CD4-positive, alpha-beta T cell treated with Interleukin-10 for 1 hour (primary cell): Measurements from ENCODE around the gene RAB43.
"Not testable (repeated sequence)": the region's sequence is repeated elsewhere in the genome, so short reads cannot be mapped to it uniquely, and the experiment has no call there.

ENCODE experiments used
- DNase-seq: peaks from one replicate; pipeline ENCODE4 v3.0.0-alpha.2; 2020

Gene RAB43

GRCh38 chr3:129121016-129121791, 400 bp downstream of the RAB43 start:
- no peak for DNase-seq

- DNase-seq = peak; percentile 94
Measured at GRCh38 chr3:129120254-129121004, 1.2 kb downstream of the RAB43 start.

DNA sequence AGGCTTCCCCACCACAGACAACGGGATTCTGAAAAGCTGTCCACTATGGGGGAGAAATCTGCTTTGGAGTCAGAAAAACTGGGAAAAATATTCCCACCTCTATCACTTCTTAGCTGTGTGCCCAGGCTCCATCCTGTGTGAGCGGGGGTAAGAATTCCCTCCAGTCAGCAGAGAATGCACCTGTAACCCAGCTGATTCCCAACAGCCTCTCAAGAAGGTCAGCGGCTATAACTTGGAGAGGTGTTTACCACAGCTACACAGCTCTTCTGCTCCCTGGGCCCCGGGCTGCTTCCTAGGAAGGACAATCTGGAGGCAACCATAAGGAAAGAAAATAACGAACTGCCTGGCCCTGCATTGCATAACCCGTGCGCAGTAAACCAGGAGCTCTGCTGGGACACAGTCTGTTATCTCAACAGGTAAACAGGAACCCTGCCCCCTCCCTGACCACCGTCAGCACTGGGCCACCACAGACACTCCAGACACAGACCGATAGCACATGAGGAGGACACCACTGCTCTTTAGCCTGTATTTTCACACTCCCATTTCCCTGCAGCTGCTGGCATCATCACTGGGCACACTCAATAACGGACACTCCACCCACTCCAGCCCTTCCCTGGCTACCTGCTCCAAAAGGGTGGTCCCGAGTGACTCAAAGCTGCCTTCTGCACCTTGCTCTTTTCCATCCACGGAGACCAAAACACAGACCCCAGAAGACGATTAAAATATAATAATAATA, 2.1 kb downstream of the RAB43 start:
- peak; percentile 19 for DNase-seq

GRCh38 chr3:129118745-129119144, 2.9 kb downstream of the RAB43 start:
- DNase-seq = peak; percentile 83

GRCh38 chr3:129117134-129117533, 4.5 kb downstream of the RAB43 start:
- no peak for DNase-seq

DNA sequence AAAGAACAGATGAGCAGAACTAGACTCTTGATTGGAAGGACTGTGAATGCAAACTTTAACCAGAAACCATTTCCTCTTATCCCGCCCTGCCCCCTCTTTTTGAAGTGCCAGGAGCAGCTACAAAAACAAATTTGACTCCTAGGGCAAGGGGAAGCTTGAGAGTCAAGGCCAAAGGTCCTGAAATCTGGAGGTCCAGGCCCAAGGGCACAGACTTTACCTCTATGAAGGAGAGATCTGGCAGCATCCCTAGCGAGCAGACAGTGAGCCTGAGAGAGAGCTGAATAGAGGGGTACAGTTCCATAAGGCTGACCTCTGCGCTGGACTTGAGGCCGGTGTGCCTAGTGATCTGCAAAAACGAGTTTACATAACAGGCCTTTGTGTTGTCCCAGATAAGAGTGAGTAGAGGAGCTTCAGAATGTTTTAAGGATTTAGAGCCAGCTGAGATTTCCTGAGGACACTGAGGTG, 5.1 kb downstream of the RAB43 start:
- peak; percentile 27 for DNase-seq

GRCh38 chr3:129114455-129114854, 7.1 kb downstream of the RAB43 start:
- DNase-seq = no peak

DNA sequence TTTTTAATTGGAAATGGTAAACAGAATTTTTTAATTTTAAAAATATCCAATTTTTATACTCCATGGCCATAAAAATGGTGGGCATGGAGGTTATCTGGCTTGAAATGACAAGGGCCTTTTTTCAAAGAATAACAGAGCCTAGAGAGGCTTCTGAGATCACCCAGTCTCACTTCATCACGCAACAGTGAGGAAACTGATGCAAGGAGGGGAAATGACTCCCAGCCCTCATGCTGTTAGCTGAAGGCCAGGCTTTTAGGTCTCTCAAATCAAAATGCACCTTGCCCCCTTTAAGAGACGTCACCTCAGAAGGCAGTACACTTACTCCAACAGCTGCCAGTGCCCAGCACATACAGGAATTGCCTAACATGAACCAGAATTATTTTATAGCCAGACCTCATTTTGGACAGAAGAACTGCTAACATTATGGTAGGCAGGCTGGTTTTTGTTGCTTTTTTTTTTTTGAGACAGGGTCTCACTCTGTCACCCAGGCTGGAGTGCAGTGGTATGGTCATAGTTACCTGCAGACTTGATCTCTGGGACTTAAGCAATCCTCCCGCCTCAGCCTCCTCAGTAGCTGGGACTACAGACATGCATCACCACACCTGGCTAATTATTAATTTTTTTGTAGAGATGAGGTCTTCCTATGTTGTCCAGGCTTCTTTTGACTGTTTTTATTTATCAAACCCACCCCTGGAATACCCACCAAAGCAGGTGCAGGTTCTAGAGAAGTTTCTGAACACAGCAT, 9.1 kb downstream of the RAB43 start:
- no peak for DNase-seq

DNA sequence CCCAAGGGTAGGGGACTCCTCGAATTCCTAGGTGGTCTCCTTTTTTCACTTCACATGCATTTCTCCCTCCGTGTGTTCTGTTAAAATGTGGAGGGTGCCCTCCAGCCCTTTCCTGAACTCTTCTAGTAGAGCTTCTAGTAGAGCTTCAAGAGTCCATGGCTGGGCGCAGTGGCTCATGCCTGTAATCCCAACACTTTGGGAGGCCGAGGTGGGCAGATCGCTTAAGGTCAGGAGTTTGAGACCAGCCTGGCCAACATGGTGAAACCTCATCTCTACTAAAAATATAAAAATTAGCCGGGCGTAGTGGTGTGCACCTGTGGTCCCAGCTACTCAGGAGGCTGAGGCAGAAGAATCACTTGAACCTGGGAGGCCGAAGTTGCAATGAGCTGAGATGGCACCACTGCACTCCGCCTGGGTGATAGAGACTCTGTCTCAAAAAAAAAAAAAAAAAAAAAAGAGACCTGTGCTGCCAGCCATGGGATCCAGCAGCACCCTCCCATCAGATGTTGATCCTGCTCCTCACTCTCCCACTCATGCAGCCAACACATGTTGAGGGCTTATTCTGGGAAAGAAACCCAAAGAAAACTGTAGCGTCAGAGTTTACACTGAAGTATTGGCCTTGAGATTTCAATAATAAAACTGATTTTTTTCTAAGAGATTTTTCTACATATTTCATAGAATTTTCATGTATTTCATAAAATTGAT, 10.4 kb downstream of the RAB43 start:
- not testable (repeated sequence) for DNase-seq

DNA sequence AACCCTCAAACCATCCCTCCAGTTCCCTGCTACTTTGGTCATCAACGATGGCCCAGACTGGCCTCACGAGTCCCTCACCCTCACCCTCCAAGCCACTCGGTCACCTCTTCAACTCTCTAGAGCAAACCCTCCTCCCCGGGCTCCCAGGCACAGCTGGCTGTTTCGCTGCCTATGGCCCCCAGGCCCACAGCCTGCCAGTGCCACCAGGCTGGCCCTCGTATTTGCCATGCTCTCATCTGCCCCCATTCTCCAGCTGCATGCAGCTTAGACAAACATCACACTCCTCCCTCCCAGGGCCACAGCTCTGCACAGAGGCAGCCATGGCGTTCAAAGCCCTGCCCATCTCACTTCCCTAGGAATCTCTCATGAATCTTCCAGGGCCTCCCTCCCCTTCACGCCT, 13.8 kb downstream of the RAB43 start:
- DNase-seq = no peak

DNA sequence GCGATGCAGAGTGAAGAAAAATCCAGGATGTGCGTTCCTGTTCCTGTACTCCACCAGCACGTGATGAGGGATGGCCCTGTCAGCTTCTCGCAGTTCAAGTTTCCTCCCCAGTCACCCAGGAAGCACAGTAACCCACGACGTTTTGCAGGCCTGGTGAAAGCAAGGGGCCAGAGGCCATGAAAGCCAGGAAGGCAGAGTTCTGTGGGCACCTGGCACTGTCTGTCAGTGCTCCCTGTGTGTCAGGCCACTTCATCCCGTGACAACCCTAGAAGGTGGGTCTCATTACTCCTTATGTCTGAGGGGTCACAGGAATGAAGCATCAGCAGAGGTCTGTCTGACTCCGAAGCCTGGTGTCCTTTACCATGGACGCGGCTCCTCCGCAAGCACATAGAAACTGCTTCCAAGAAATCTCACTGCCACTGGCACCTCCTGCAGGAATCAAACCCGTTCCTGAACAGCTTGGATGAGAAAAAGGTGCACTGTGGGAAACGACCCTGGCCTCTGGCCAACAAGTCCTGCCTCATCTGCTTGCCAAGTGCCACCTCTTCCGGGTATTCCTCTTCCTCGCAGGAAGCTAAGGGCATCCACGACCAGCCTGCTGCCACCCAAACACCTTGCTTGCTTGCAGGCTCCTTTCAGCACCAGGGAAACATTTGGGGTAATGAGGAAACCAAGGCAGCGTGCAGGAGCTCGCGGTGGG, 14.6 kb downstream of the RAB43 start:
- no peak for DNase-seq

GRCh38 chr3:129106320-129106719, 15.3 kb downstream of the RAB43 start:
- DNase-seq = no peak

DNA sequence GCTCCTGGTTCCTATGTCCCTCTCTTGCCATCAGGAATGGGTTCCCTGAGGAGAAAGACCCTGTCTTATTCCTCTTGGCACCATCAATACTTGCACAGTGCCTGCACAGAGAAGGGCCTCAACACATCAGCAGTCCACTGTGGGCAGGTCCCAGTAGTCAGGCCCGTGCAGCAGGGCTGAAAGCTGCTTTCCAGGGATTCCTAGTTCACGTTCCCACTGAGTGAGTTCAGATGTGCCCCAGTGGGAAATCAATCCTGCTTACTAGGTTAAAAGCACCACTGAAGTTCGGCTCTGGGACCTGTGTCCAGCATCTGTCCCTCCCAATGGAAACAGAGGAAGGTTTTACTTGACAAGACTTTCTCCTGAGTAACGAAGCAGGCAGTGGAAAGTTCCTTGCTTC, 15.7 kb downstream of the RAB43 start:
- DNase-seq = no peak

DNA sequence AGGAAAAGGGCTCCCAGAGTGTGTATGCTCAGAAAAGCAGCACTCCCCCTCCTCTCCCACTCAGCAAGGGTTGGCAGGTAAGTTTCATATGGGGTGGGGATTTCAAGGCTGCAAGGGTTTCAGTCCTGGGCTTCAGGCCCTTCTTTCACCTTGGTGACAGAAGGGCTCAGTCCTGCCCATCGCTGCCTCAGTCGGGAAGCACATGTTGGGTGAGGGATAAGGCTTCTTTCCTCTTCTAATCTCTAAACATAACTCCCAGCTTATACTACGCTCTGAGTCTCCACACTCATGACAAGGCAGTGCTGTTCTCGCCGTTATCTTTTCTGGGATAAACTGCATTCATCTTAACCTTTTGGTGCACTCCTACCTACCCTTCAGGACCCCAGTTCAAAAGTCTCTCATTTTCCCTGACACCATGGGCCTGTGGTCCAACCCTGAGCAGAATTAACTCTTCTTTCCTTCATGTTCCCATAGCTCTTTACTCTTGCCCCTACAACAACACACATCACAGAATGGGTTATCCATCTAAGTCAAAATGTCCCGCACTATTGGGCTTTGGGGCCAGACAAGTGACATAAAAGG, 17.0 kb downstream of the RAB43 start:
- no peak for DNase-seq

GRCh38 chr3:129104051-129104450, 17.6 kb downstream of the RAB43 start:
- DNase-seq = no peak

GRCh38 chr3:129103296-129103695, 18.3 kb downstream of the RAB43 start:
- DNase-seq = no peak

GRCh38 chr3:129101370-129102138, 20.1 kb downstream of the RAB43 start:
- no peak for DNase-seq

DNA sequence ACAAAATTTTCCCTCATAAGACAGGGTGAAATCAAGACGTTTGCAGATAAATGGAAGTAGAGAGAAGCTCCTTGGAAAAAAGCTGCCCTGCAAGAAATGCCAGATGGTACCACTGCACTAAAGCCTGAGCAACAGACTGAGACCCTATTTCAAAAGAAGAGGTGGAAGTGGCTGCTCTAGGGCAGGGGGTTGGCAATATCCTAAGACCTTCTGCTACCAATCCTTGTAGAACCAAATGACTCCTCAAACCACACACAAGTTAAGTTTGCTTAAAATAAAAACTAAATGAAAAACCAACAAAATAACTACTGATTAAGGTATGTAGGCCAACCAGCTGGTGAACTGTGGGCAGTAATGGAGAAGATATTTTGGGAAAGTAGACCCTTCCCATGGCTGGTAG, 21.3 kb downstream of the RAB43 start:
- no peak for DNase-seq

GRCh38 chr3:129095285-129095684, 26.3 kb downstream of the RAB43 start:
- no peak for DNase-seq

GRCh38 chr3:129088312-129088711, 33.3 kb downstream of the RAB43 start:
- DNase-seq = not testable (repeated sequence)
